CD14-positive monocyte (primary cell): Measurements from ENCODE around the gene DGKQ. TPM values are rescaled to one million over a fixed set of nuclear protein-coding genes. Genes with fewer than 3 reads are reported as not detected.

Experiments
- DNase-seq, 3 donors: peaks; one replicate each; pipeline ENCODE4 v3.0.0-alpha.2; 2011 to 2022
- H2AFZ ChIP-seq: 2 replicates; pipeline ENCODE4 v1.6.0; 2012; ENCODE audit warnings: mild to moderate bottlenecking, low read depth, low read length, inconsistent platforms; ENCODE audit not compliant: insufficient read depth, poor library complexity, severe bottlenecking
- H3K27ac ChIP-seq, 2 donors: 1 replicate in 1 of 2; 2 replicates in 1 of 2; pipeline ENCODE4 v1.5.1; 2012 to 2013; ENCODE audit warnings: low read length in 2 of 2, control low read depth in 1 of 2, inconsistent platforms in 1 of 2, low read depth in 1 of 2, mild to moderate bottlenecking in 1 of 2
- H3K27me3 ChIP-seq, 2 donors: one replicate each; pipeline versions ENCODE4 v1.6.0 to v1.6.1; 2011 to 2013; ENCODE audit warnings: low read length in 2 of 2; ENCODE audit not compliant: control insufficient read depth in 2 of 2, insufficient read depth in 2 of 2
- H3K36me3 ChIP-seq, 2 donors: replicated peaks in 1 of 2; 1 replicate in 1 of 2; 2 replicates in 1 of 2; pipeline versions ENCODE4 v1.5.1 to v1.6.1; 2012 to 2013; ENCODE audit warnings: low read length in 2 of 2, control low read depth in 1 of 2, inconsistent platforms in 1 of 2, mild to moderate bottlenecking in 1 of 2; ENCODE audit not compliant: insufficient read depth in 2 of 2, control insufficient read depth in 1 of 2
- H3K4me1 ChIP-seq, 2 donors: 1 replicate in 1 of 2; 2 replicates in 1 of 2; pipeline versions ENCODE4 v1.5.1 to v1.6.1; 2012 to 2013; ENCODE audit warnings: low read length in 2 of 2, control low read depth in 1 of 2, inconsistent platforms in 1 of 2, mild to moderate bottlenecking in 1 of 2, moderate library complexity in 1 of 2; ENCODE audit not compliant: insufficient read depth in 2 of 2, control insufficient read depth in 1 of 2
- H3K4me2 ChIP-seq: replicated peaks from 2 replicates; pipeline ENCODE3; 2012; ENCODE audit warnings: low read length, moderate library complexity, mild to moderate bottlenecking; ENCODE audit not compliant: poor library complexity, severe bottlenecking; ENCODE audit errors: extremely low read depth
- H3K4me3 ChIP-seq, 3 experiments: fragments of 200-600 bp in 1 of 3; sonication (generic) in 1 of 3; replicated peaks in 1 of 3; 1 replicate in 2 of 3; 2 replicates in 1 of 3; pipeline ENCODE4 v1.5.1; 2011 to 2013; ENCODE audit warnings: low read length in 3 of 3, mild to moderate bottlenecking in 3 of 3, control low read depth in 2 of 3, low read depth in 2 of 3, inconsistent platforms in 1 of 3, moderate library complexity in 1 of 3
- H3K79me2 ChIP-seq: 2 replicates; pipeline ENCODE4 v1.6.0; 2012; ENCODE audit warnings: mild to moderate bottlenecking, control low read depth, inconsistent platforms, low read length, moderate library complexity; ENCODE audit not compliant: insufficient read depth
- H3K9ac ChIP-seq: 2 replicates; pipeline ENCODE4 v1.6.0; 2017; ENCODE audit warnings: low read length, mild to moderate bottlenecking; ENCODE audit not compliant: insufficient read depth, poor library complexity, severe bottlenecking
- H3K9me3 ChIP-seq, 2 donors: replicated peaks in 1 of 2; 1 replicate in 1 of 2; 2 replicates in 1 of 2; pipeline versions ENCODE4 v1.5.1 to v1.6.1; 2012 to 2013; ENCODE audit warnings: low read length in 2 of 2, control low read depth in 1 of 2; ENCODE audit not compliant: control insufficient read depth in 1 of 2, insufficient read depth in 1 of 2
- H4K20me1 ChIP-seq: 2 replicates; pipeline ENCODE4 v1.6.0; 2012; ENCODE audit warnings: mild to moderate bottlenecking, low read length, control low read depth, moderate library complexity; ENCODE audit not compliant: insufficient read depth
- H3K27ac Mint-ChIP-seq, 7 donors: one replicate each; pipeline ENCODE4 v1.8.0; 2020; ENCODE audit warnings: mild to moderate bottlenecking in 7 of 7, mixed read lengths in 7 of 7, moderate library complexity in 6 of 7, inconsistent platforms in 2 of 7
- H3K27me3 Mint-ChIP-seq, 3 donors: one replicate each; pipeline ENCODE4 v1.8.0; 2021 to 2022; ENCODE audit warnings: low read depth in 3 of 3, mild to moderate bottlenecking in 3 of 3, mixed read lengths in 3 of 3, moderate library complexity in 3 of 3, inconsistent platforms in 1 of 3
- H3K36me3 Mint-ChIP-seq, 2 donors: one replicate each; pipeline ENCODE4 v1.8.0; 2020; ENCODE audit warnings: mixed read lengths in 2 of 2, inconsistent platforms in 1 of 2, mild to moderate bottlenecking in 1 of 2
- H3K4me1 Mint-ChIP-seq: one replicate; pipeline ENCODE4 v1.8.0; 2020; ENCODE audit warnings: mild to moderate bottlenecking, mixed read lengths
- H3K4me3 Mint-ChIP-seq, 2 donors: one replicate each; pipeline ENCODE4 v1.8.0; 2020; ENCODE audit warnings: mild to moderate bottlenecking in 2 of 2, mixed read lengths in 2 of 2, moderate library complexity in 1 of 2
- H3K9me3 Mint-ChIP-seq, 7 donors: one replicate each; pipeline ENCODE4 v1.8.0; 2020 to 2022; ENCODE audit warnings: mixed read lengths in 7 of 7, mild to moderate bottlenecking in 6 of 7, moderate library complexity in 6 of 7, inconsistent platforms in 2 of 7
- CTCF ChIP-seq: fragments of 200-600 bp; IDR thresholded peaks from one replicate; pipeline ENCODE4 v1.8.0; 2022; ENCODE audit warnings: antibody characterized with exemption, mild to moderate bottlenecking
- WGBS: methylation state at CpG from one replicate; pipeline ENCODE4 v1.1.5; 2013; ENCODE audit warnings: missing lambda C conversion rate; ENCODE audit not compliant: insufficient coverage; 5-methylcytosine and 5-hydroxymethylcytosine counted together
- intact Hi-C, 2 donors: fragments of 100-400 bp; cut with micrococcal nuclease; formaldehyde crosslinking; loops; one replicate each; pipeline versions ENCODE4 v1.15.0 to v1.15.1; 2023
- polyA plus RNA-seq, 3 donors: library from polyadenylated mRNA; depleted of rRNA in 1 of 3; unstranded in 2 of 3; stranded (reverse) in 1 of 3; fragments of 300-500 nt in 2 of 3; fragments of >200 nt in 1 of 3; fragmentation: Illumina TruSeq in 2 of 3; gene quantifications; 1 replicate in 2 of 3; 2 replicates in 1 of 3; pipeline ENCODE4 v1.2.3, GENCODE V29; 2012 to 2021

Gene DGKQ
- polyA plus RNA-seq, 3 donors = 0.58 to 23.1 (median 2.4) TPM

DNA sequence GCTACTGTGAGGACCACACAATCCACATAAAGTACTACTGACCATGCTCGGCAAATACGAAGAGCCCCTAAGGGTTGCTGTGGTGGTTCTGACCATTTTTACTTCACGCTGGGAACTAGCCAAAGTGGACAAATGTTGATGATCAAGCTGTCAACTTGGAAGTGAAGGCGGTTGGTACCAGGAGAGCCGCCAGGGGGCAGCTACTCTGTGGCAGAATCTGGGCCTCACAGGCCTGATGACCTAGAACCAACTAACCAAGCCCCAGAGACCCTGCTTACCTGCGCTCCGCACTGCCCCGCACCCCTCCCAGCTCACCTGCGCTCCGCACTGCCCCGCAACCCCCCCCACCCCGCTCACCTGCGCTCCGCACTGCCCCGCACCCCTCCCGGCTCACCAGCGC, 46.8 kb downstream of the DGKQ start:
- Histone ChIP-seq H4K20me1 (peaks cover 99% of the 10 kb centered on the region), H3K36me3 (peaks cover 7 to 21% of the 10 kb centered on the region in 2 donors), H3K4me1 (peaks cover 37 to 52% of the 10 kb centered on the region in 2 donors), H3K27ac (peak overlapping the region in 1 of 2 donors; percentile 11), H3K9ac (no peak overlapping the region), H3K4me2 (no peak overlapping the region), H3K4me3 (no peak overlapping the region), H2AFZ (no peak overlapping the region), H3K9me3 (no peaks in the 10 kb centered on the region), H3K79me2 (peaks cover 94% of the 10 kb centered on the region), H3K27me3 (no peaks in the 10 kb centered on the region)
- no peak for TF ChIP-seq CTCF
- no peak for DNase-seq
- H3K36me3 Mint-ChIP-seq = peaks cover 11 to 40% of the 10 kb centered on the region in 2 donors
- H3K4me1 Mint-ChIP-seq = peaks cover 69% of the 10 kb centered on the region
- H3K27ac Mint-ChIP-seq = peak overlapping the region in 1 of 7 donors; percentile 76
- no peak overlapping the region for H3K4me3 Mint-ChIP-seq
- no CpG with 5 or more reads among the region's 17 CpGs for whole genome bisulfite sequencing
- peaks cover 0 to 4% (median 0%) of the 10 kb centered on the region in 3 donors for H3K27me3 Mint-ChIP-seq
- intact Hi-C loops = no loop called here
- H3K9me3 Mint-ChIP-seq = no peaks in the 10 kb centered on the region

- no peak overlapping the region for H3K9ac ChIP-seq
- H3K4me3 ChIP-seq = no peak overlapping the region
- intact Hi-C loops = no loop called here
- Mint-ChIP-seq H3K27me3 (peaks cover 0 to 4% (median 0%) of the 10 kb centered on the region in 3 donors), H3K4me1 (peaks cover 68% of the 10 kb centered on the region), H3K27ac (peak overlapping the region in 4 of 7 donors; percentile 8 to 81 (median 62)), H3K9me3 (peaks cover 0 to 2% (median 0%) of the 10 kb centered on the region in 7 donors), H3K36me3 (peaks cover 14 to 44% of the 10 kb centered on the region in 2 donors), H3K4me3 (no peak overlapping the region)
- H3K27ac ChIP-seq = peak overlapping the region in 1 of 2 donors; percentile 11
- H3K4me1 ChIP-seq = peaks cover 37 to 50% of the 10 kb centered on the region in 2 donors
- no peak for DNase-seq
- no peak overlapping the region for H2AFZ ChIP-seq
- peaks cover 94% of the 10 kb centered on the region for H3K79me2 ChIP-seq
- peaks cover 99% of the 10 kb centered on the region for H4K20me1 ChIP-seq
- no peaks in the 10 kb centered on the region for H3K9me3 ChIP-seq
- H3K4me2 ChIP-seq = no peak overlapping the region
- peaks cover 7 to 21% of the 10 kb centered on the region in 2 donors for H3K36me3 ChIP-seq
- no peak for TF ChIP-seq CTCF
- 91% methylated on average over 16 of the region's 26 CpGs for WGBS
- H3K27me3 ChIP-seq = no peaks in the 10 kb centered on the region
Observed at GRCh38 chr4:925771-926500, 47.4 kb downstream of the DGKQ start.
